ENCODE data around the gene CACNB2. TPM values are rescaled to one million over a fixed set of nuclear protein-coding genes. Genes with fewer than 3 reads are reported as not detected.

Gene CACNB2
- polyA plus RNA-seq, 2 of the 4 experiments (the other 2 are of a cell fraction): not detected

DNA sequence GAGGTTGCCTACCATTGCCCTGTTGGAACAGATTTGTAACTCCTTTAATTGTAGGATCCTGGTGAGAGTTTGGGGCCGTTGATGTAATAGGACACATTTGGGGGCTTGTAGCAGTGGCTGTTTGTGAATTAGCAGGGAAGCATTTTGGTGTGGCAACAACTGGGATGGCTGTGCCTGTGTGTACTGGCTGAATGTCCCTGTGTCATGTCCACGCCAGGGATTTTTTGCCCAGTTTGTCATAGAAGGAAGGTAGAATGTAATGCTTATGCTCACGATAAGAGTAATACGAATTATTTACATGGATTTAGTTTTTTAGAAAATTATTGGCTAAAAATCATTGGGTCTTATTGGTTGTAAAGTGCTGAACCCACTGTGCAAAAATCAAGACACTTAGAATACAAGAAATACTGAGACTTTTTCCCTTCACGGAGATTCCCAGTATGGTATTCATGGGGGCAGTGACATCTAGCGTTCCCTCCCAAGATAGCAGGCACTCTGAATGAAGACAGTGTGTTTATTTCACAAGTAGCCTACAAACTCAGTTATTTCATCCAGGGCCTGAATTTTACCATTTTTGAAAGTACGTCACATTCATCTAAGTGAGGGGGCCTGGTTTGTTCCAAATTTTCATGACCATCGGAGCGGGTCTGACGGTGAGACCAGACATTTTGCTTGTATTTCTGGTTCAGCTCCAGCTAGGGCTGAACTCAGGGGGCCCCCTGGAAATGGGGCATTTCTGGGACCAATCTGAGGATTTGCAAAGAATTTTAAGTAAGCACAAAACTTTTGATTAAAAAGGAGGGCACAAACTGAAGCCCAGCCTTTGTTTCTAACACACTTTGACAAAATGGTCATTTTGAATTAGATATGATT is 74.7 kb downstream of the CACNB2 start (continued):
- TF ChIP-seq CTCF (IDR thresholded peaks at IDR 0.05) (peak; percentile 80), RCOR1 (IDR thresholded peaks at IDR 0.05; ENCODE audit: low read depth, low read length) (no peak)

DNA sequence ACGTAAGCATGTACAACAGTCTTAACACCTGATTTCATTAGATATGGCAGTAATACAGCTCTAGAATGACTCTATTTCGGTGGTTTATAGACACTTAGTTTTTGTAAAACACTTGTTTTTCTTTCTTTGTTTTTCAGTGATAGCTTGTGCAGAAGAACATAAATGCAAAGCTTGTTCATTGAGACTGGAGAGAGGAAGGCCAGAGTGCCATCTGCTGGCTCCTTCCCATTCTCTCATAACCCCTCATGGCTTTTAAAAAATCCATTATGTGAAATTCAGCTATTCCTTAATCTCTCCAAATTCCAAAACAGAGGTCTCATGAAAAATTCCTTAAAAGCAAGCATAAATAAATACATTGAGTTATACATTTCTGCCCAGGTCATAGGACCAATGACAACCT is 76.3 kb downstream of the CACNB2 start:
- Histone ChIP-seq H3K27ac (no peak overlapping the region), H3K4me3 (no peak overlapping the region), H3K4me1 (no peaks in the 10 kb centered on the region), H3K9me3 (no peaks in the 10 kb centered on the region), H3K4me2 (no peak overlapping the region)
- FAIRE-seq (peak; percentile 13), ATAC-seq (peak; percentile 62 to 74; a peak in 3 of 6 replicates), DNase-seq (ENCODE audit: low read depth in 1 of 2, low spot score in 1 of 2) (peak in 1 of 2 experiments; percentile 11)
- peak; percentile 39 to 50; a peak in 4 of 5 replicates for TF ChIP-seq RAD21 (conservative IDR thresholded peaks at IDR 0.05 in 1 of 2, IDR thresholded peaks at IDR 0.05 in 1 of 2)
- TF ChIP-seq CTCF (IDR thresholded peaks at IDR 0.05): peak; percentile 50
- TF ChIP-seq SMC3 (IDR thresholded peaks at IDR 0.05): peak; percentile 49; the same call in 2 of the 3 replicates
- TF ChIP-seq HES2 (IDR thresholded peaks at IDR 0.05): no peak
- 40% methylated on average over 2 of the region's 2 CpGs for WGBS (ENCODE audit: missing lambda C conversion rate)
- CTCF ChIA-PET: interaction anchor here (0.6 to 2.5 kb wide), 36 partner anchors 8 to 1651 kb away, joined by 3 to 40 read pairs (median 4); no protein-coding TSS in a partner anchor
- POLR2A ChIA-PET: no interaction called here

DNA sequence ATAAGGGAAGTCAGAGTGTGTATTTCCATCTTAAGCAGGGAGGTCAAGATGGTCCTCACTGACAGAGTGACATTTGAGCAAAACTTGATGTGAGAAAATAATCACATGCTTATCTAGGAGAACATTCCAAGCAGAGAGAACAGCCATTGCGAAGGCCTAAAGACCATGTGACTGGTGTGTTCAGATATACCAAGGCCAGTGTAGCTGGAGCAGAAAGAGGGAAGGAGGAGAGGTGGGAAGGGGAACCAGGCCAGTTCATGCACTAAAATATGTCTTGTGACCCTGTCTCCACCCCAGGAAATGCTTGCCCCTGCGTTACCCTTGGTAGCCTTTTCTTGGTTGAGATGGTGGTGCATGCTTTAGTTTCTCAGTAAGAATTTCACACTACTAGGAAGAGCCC is 77.4 kb downstream of the CACNB2 start:
- no peaks in the 10 kb centered on the region for H3K4me1 ChIP-seq
- no peak overlapping the region for H3K27ac ChIP-seq
- no peak for TF ChIP-seq REST (IDR thresholded peaks at IDR 0.05)
- TF ChIP-seq NPAS2 (CRISPR knock-in tag; IDR thresholded peaks at IDR 0.05; ENCODE audit: borderline replicate concordance): no peak
- no peak for TF ChIP-seq PBX3 (IDR thresholded peaks at IDR 0.05)
- no peak for TF ChIP-seq ESRRA (IDR thresholded peaks at IDR 0.05; ENCODE audit: borderline replicate concordance, low read length)
- TF ChIP-seq CBX8 (IDR thresholded peaks at IDR 0.05): no peak
- TF ChIP-seq, protein P1, sequence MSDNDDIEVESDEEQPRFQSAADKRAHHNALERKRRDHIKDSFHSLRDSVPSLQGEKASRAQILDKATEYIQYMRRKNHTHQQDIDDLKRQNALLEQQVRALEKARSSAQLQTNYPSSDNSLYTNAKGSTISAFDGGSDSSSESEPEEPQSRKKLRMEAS (IDR thresholded peaks at IDR 0.05): no peak
- no peak for TF ChIP-seq FOSL2 (IDR thresholded peaks at IDR 0.05)
- no peak for TF ChIP-seq FOSL2 (CRISPR knock-in tag; IDR thresholded peaks at IDR 0.05)
- TF ChIP-seq ZSCAN20 (CRISPR knock-in tag; IDR thresholded peaks at IDR 0.05): no peak
- no peak for TF ChIP-seq HDAC2 (IDR thresholded peaks at IDR 0.05)
- TF ChIP-seq, protein P2, sequence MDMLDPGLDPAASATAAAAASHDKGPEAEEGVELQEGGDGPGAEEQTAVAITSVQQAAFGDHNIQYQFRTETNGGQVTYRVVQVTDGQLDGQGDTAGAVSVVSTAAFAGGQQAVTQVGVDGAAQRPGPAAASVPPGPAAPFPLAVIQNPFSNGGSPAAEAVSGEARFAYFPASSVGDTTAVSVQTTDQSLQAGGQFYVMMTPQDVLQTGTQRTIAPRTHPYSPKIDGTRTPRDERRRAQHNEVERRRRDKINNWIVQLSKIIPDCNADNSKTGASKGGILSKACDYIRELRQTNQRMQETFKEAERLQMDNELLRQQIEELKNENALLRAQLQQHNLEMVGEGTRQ (IDR thresholded peaks at IDR 0.05): no peak
- no peak for TF ChIP-seq EHMT2 (IDR thresholded peaks at IDR 0.05; ENCODE audit: low read depth)
- FAIRE-seq (no peak), ATAC-seq (no peak), DNase-seq (ENCODE audit: low read depth in 1 of 2, low spot score in 1 of 2) (no peak)
- H3K4me3 ChIP-seq: no peak overlapping the region
- H3K4me2 ChIP-seq: no peak overlapping the region
- WGBS (ENCODE audit: missing lambda C conversion rate): 27% methylated on average over 2 of the region's 2 CpGs
- ChIA-PET CTCF (interaction anchor here (1.4 to 2.5 kb wide), 4 partner anchors 30 to 602 kb away, joined by 4 to 40 read pairs (median 6); no protein-coding TSS in a partner anchor), POLR2A (no interaction called here)
- no peaks in the 10 kb centered on the region for H3K9me3 ChIP-seq

Measured in A549 (cell line).